ENCODE measurements around the gene PRR29. TPM values are rescaled to one million over a fixed set of nuclear protein-coding genes. Genes with fewer than 3 reads are reported as not detected.
A peak's percentile ranks its signal among the peaks of the same experiment; 100 is the strongest.

PRR29 gene
- total and polyA plus RNA-seq, 2 donors (not counting 3 experiments of a cell fraction or from before 2014, with no cell fraction given): 0.39 to 1.2 TPM

- H3K4me1 ChIP-seq (ENCODE audit: control insufficient read depth, extremely low read depth, insufficient read depth, low read length): no peaks in the 10 kb centered on the region
- H3K4me2 ChIP-seq (ENCODE audit: insufficient read depth, low read length): no peak overlapping the region
- H3K27ac ChIP-seq (ENCODE audit: insufficient read depth, low read depth, low read length): no peak overlapping the region
- ChIA-PET CTCF (interaction anchor here (0.6 to 3.9 kb wide), 9 partner anchors 10 to 436 kb away, joined by 3 to 24 read pairs (median 3); partner anchors contain the start of gene ERN1), POLR2A (no interaction called here)
- H2AFZ ChIP-seq (ENCODE audit: low read depth, low read length): no peak overlapping the region
- H3K9ac ChIP-seq (replicated peaks; ENCODE audit: extremely low read depth, insufficient read depth, low read length): no peak overlapping the region
- TF ChIP-seq POLR2A (IDR thresholded peaks at IDR 0.05; ENCODE audit: low read depth, low read length): no peak
- no peak for TF ChIP-seq GATA2 (IDR thresholded peaks at IDR 0.05; ENCODE audit: insufficient read depth, insufficient read length, low read depth, low read length)
- no peak for TF ChIP-seq MAX (IDR thresholded peaks at IDR 0.05; ENCODE audit: insufficient read depth, insufficient read length)
- TF ChIP-seq POLR2AphosphoS5 (IDR thresholded peaks at IDR 0.05; ENCODE audit: insufficient read depth, low read depth, low read length): no peak
- TF ChIP-seq MYC (IDR thresholded peaks at IDR 0.05; ENCODE audit: low read depth, low read length): no peak
- TF ChIP-seq JUN (IDR thresholded peaks at IDR 0.05; ENCODE audit: borderline replicate concordance, insufficient read depth, insufficient read length, low read depth): no peak
- TF ChIP-seq FOS (IDR thresholded peaks at IDR 0.05; ENCODE audit: borderline replicate concordance, insufficient read depth, low read length): no peak
- TF ChIP-seq CTCF (IDR thresholded peaks at IDR 0.05; ENCODE audit: extremely low read depth in 1 of 2, insufficient read depth in 1 of 2, low read depth in 1 of 2, low read length in 2 of 2): no peak
- TF ChIP-seq EZH2 (IDR thresholded peaks at IDR 0.05; ENCODE audit: borderline replicate concordance, low read depth, low read length, severe bottlenecking): no peak
- H3K4me3 ChIP-seq (replicated peaks in 1 of 3; ENCODE audit: insufficient read depth in 1 of 3, low read depth in 1 of 3, low read length in 3 of 3): no peak overlapping the region
- dilution Hi-C loops (cut with MboI; ENCODE audit: extremely low pct_ligation_motif_present, low sequenced_read_pairs) (loop anchor here (25.0 kb wide), 1 partner anchor 94 kb away; the partner anchor contains the start of gene ERN1), intact Hi-C loops (cut with micrococcal nuclease) (no loop called here)
- DNase-seq (ENCODE audit: low read depth, low spot score) (peak; percentile 11), FAIRE-seq (no peak)
- H3K9me3 ChIP-seq (replicated peaks; ENCODE audit: control insufficient read depth, insufficient read depth, low read length): no peaks in the 10 kb centered on the region
- H3K9me1 ChIP-seq (replicated peaks; ENCODE audit: control insufficient read depth, extremely low read depth, insufficient read depth, low read length): no peaks in the 10 kb centered on the region
- no peaks in the 10 kb centered on the region for H4K20me1 ChIP-seq (replicated peaks; ENCODE audit: control insufficient read depth, extremely low read depth, insufficient read depth, low read length)
- no peaks in the 10 kb centered on the region for H3K27me3 ChIP-seq (ENCODE audit: control insufficient read depth in 2 of 2, insufficient read depth in 2 of 2, low read length in 2 of 2)
- H3K36me3 ChIP-seq (ENCODE audit: control insufficient read depth in 2 of 2, extremely low read depth in 1 of 2, insufficient read depth in 2 of 2, low read length in 2 of 2): peaks cover 2 to 33% of the 10 kb centered on the region in 2 experiments
- BruUV-seq (replicated peaks): no TSS peak
- H3K79me2 ChIP-seq (ENCODE audit: control insufficient read depth, insufficient read depth, low read length): no peaks in the 10 kb centered on the region
Measured at GRCh38 chr17:64042700-64043485, 44.7 kb downstream of the PRR29 start.
